22Rv1 (cell line): ENCODE data around the gene ACACB.

Experiments
- H3K27ac ChIP-seq: fragments of 450-650 bp; 2 replicates; pipeline ENCODE4 v1.5.1; 2017
- CTCF ChIP-seq: fragments of 450-650 bp; IDR thresholded peaks from 2 replicates; pipeline ENCODE4 v1.5.1; 2017; ENCODE audit warnings: mild to moderate bottlenecking
- ZFX ChIP-seq: fragments of 450-650 bp; IDR thresholded peaks from 2 replicates; pipeline ENCODE4 v1.6.1; 2017; ENCODE audit warnings: antibody characterized with exemption, borderline replicate concordance

The ACACB gene

GRCh38 chr12:109305547-109305946, 189.2 kb downstream of the ACACB start:
- no peak for TF ChIP-seq ZFX
- no peak for TF ChIP-seq CTCF
- H3K27ac ChIP-seq: no peak overlapping the region

- no peak overlapping the region for H3K27ac ChIP-seq
- TF ChIP-seq ZFX (no peak), CTCF (no peak)
Observed at GRCh38 chr12:109307051-109307450, 190.7 kb downstream of the ACACB start.

GRCh38 chr12:109308534-109309380, 192.4 kb downstream of the ACACB start, which contains the start of gene FOXN4:
Gene FOXN4 (minus strand): TSS chr12:109309284. CDS start chr12:109308321, 963 bp downstream.
- TF ChIP-seq CTCF (no peak), ZFX (no peak)
- peak within 1 kb of the TSS; percentile 89 for H3K27ac ChIP-seq

- peak overlapping the region; percentile 89 for H3K27ac ChIP-seq
- no peak for TF ChIP-seq ZFX
- TF ChIP-seq CTCF: no peak
Observed at GRCh38 chr12:109309381-109310246, 193.2 kb downstream of the ACACB start.

- TF ChIP-seq CTCF (no peak), ZFX (no peak)
- peak overlapping the region; percentile 89 for H3K27ac ChIP-seq
Observed at GRCh38 chr12:109310247-109311125, 194.1 kb downstream of the ACACB start.
